DMS153 (cell line): ENCODE measurements around the gene SFT2D3.

Experiments
- DNase-seq: peaks from one replicate; lab custom pipeline; 2025; lab: John Stamatoyannopoulos, UW

SFT2D3 gene

GRCh38 chr2:127707890-127708648 lies 6.8 kb downstream of the SFT2D3 start:
- DNase-seq: no peak

- DNase-seq: no peak
Measured at GRCh38 chr2:127709336-127709735, 8.0 kb downstream of the SFT2D3 start.

GRCh38 chr2:127712999-127713398 lies 11.7 kb downstream of the SFT2D3 start:
- DNase-seq: no peak

GRCh38 chr2:127713562-127713961 lies 12.3 kb downstream of the SFT2D3 start:
- no peak for DNase-seq

GRCh38 chr2:127715778-127716449 lies 14.6 kb downstream of the SFT2D3 start:
- DNase-seq: no peak

GRCh38 chr2:127718271-127718670 lies 17.0 kb downstream of the SFT2D3 start:
- DNase-seq: no peak

- no peak for DNase-seq
Measured at GRCh38 chr2:127719301-127720218, 18.3 kb downstream of the SFT2D3 start.

- no peak for DNase-seq
Measured at GRCh38 chr2:127721311-127721977, 20.1 kb downstream of the SFT2D3 start.

- no peak for DNase-seq
Measured at GRCh38 chr2:127721978-127722355, 20.7 kb downstream of the SFT2D3 start.

GRCh38 chr2:127722807-127723206 lies 21.5 kb downstream of the SFT2D3 start:
- DNase-seq: no peak

GRCh38 chr2:127726158-127726880 lies 25.0 kb downstream of the SFT2D3 start:
- DNase-seq: no peak

- no peak for DNase-seq
Measured at GRCh38 chr2:127733113-127733815, 32.0 kb downstream of the SFT2D3 start.

- no peak for DNase-seq
Measured at GRCh38 chr2:127733816-127734537, 32.7 kb downstream of the SFT2D3 start.

- DNase-seq: no peak
Measured at GRCh38 chr2:127735044-127735443, 33.7 kb downstream of the SFT2D3 start.

GRCh38 chr2:127735537-127736399 lies 34.5 kb downstream of the SFT2D3 start:
- no peak for DNase-seq

GRCh38 chr2:127737892-127738291 lies 36.6 kb downstream of the SFT2D3 start:
- no peak for DNase-seq

GRCh38 chr2:127739800-127740199 lies 38.5 kb downstream of the SFT2D3 start:
- DNase-seq: no peak

- peak; percentile 29 for DNase-seq
Measured at GRCh38 chr2:127740665-127741288, 39.5 kb downstream of the SFT2D3 start.
